ENCODE data around the gene ZNF396. TPM values are rescaled to one million over a fixed set of nuclear protein-coding genes. Genes with fewer than 3 reads are reported as not detected.

ZNF396 gene
- total and polyA plus RNA-seq, 5 donors from 2014 or later = 0.57 to 2.3 (median 1.3) TPM; not detected in 2

- no peak overlapping the region for H3K4me3 ChIP-seq (ENCODE audit: low read depth, low read length)
- H3K27ac Mint-ChIP-seq = peak overlapping the region in 2 of 3 donors; percentile 29 to 97
- peaks cover 21 to 33% (median 25%) of the 10 kb centered on the region in 4 donors for H3K4me1 Mint-ChIP-seq
- H3K36me3 ChIP-seq (ENCODE audit: control insufficient read depth, insufficient read depth, low read length) = peaks cover 4% of the 10 kb centered on the region
- no peaks in the 10 kb centered on the region for H3K9me3 ChIP-seq (ENCODE audit: control insufficient read depth in 2 of 2, low read length in 2 of 2)
- H3K4me1 ChIP-seq (ENCODE audit: control insufficient read depth, insufficient read depth, low read length, poor library complexity, severe bottlenecking) = peaks cover 27% of the 10 kb centered on the region
- peaks cover 4% of the 10 kb centered on the region for H3K27me3 Mint-ChIP-seq
- DNase-seq = no peak
- H3K9me3 Mint-ChIP-seq = peaks cover 0 to 1% (median 0%) of the 10 kb centered on the region in 7 donors
- no peaks in the 10 kb centered on the region for H3K27me3 ChIP-seq (ENCODE audit: control insufficient read depth, insufficient read depth, low read length)
- H3K36me3 Mint-ChIP-seq = no peaks in the 10 kb centered on the region
- no peak overlapping the region for H3K27ac ChIP-seq (ENCODE audit: insufficient read depth, low read length, poor library complexity, severe bottlenecking)
- peak overlapping the region in 3 of 4 donors; percentile 22 to 100 (median 96) for H3K4me3 Mint-ChIP-seq
- ATAC-seq (ENCODE audit: low read depth in 2 of 2) = no peak
Observed at GRCh38 chr18:35345950-35346349, 31.2 kb downstream of the ZNF396 start.

- H3K4me3 ChIP-seq (ENCODE audit: low read depth, low read length) = no peak overlapping the region
Observed at GRCh38 chr18:35345460-35345921, 31.6 kb downstream of the ZNF396 start.

GRCh38 chr18:35344736-35345459 is 32.2 kb downstream of the ZNF396 start:
- H3K9me3 Mint-ChIP-seq = peaks cover 0 to 1% (median 0%) of the 10 kb centered on the region in 7 donors
- H3K4me1 Mint-ChIP-seq = peaks cover 21 to 44% (median 29%) of the 10 kb centered on the region in 4 donors
- peak overlapping the region; percentile 89 for H3K4me3 ChIP-seq (ENCODE audit: low read depth, low read length)
- H3K36me3 Mint-ChIP-seq = peaks cover 5% of the 10 kb centered on the region
- no peak for ATAC-seq (ENCODE audit: low read depth in 2 of 2)
- no peak for DNase-seq
- H3K27ac ChIP-seq (ENCODE audit: insufficient read depth, low read length, poor library complexity, severe bottlenecking) = peak overlapping the region; percentile 98
- H3K27me3 Mint-ChIP-seq = peaks cover 4% of the 10 kb centered on the region
- H3K4me3 Mint-ChIP-seq = peak overlapping the region; percentile 96 to 100 (median 99)
- peak overlapping the region; percentile 94 to 97 (median 97) for H3K27ac Mint-ChIP-seq
- H3K9me3 ChIP-seq (ENCODE audit: control insufficient read depth in 2 of 2, low read length in 2 of 2) = no peaks in the 10 kb centered on the region
- no peaks in the 10 kb centered on the region for H3K27me3 ChIP-seq (ENCODE audit: control insufficient read depth, insufficient read depth, low read length)
- peaks cover 27% of the 10 kb centered on the region for H3K4me1 ChIP-seq (ENCODE audit: control insufficient read depth, insufficient read depth, low read length, poor library complexity, severe bottlenecking)
- peaks cover 15% of the 10 kb centered on the region for H3K36me3 ChIP-seq (ENCODE audit: control insufficient read depth, insufficient read depth, low read length)

More at GRCh38 chr18:35345460-35345921, 31.6 kb downstream of the ZNF396 start:
- peaks cover 0 to 1% (median 0%) of the 10 kb centered on the region in 7 donors for H3K9me3 Mint-ChIP-seq
- peaks cover 21 to 38% (median 27%) of the 10 kb centered on the region in 4 donors for H3K4me1 Mint-ChIP-seq
- H3K27me3 Mint-ChIP-seq = peaks cover 4% of the 10 kb centered on the region
- Histone ChIP-seq H3K4me1 (ENCODE audit: control insufficient read depth, insufficient read depth, low read length, poor library complexity, severe bottlenecking) (peaks cover 27% of the 10 kb centered on the region), H3K27ac (ENCODE audit: insufficient read depth, low read length, poor library complexity, severe bottlenecking) (no peak overlapping the region), H3K36me3 (ENCODE audit: control insufficient read depth, insufficient read depth, low read length) (peaks cover 9% of the 10 kb centered on the region), H3K9me3 (ENCODE audit: control insufficient read depth in 2 of 2, low read length in 2 of 2) (no peaks in the 10 kb centered on the region), H3K27me3 (ENCODE audit: control insufficient read depth, insufficient read depth, low read length) (no peaks in the 10 kb centered on the region)
- peak overlapping the region in 2 of 3 donors; percentile 69 to 97 for H3K27ac Mint-ChIP-seq
- ATAC-seq (ENCODE audit: low read depth in 2 of 2) = no peak
- no peak for DNase-seq
- peak overlapping the region; percentile 96 to 100 (median 99) for H3K4me3 Mint-ChIP-seq
- peaks cover under 1% of the 10 kb centered on the region for H3K36me3 Mint-ChIP-seq

GRCh38 chr18:35343936-35344735 is 33.0 kb downstream of the ZNF396 start, which contains the start of gene ZNF24:
Gene ZNF24, minus strand, starts transcription at chr18:35344420. Its CDS starts 3,770 bp downstream, at chr18:35340650.
- ATAC-seq (ENCODE audit: low read depth in 2 of 2) = peak; percentile 90 to 91
- H3K4me1 ChIP-seq (ENCODE audit: control insufficient read depth, insufficient read depth, low read length, poor library complexity, severe bottlenecking) = peaks cover 27% of the 10 kb centered on the region
- H3K4me3 ChIP-seq (ENCODE audit: low read depth, low read length) = peak within 1 kb of the TSS; percentile 89

GRCh38 chr18:35343488-35343935 is 33.6 kb downstream of the ZNF396 start:
- Histone ChIP-seq H3K4me3 (ENCODE audit: low read depth, low read length) (peak overlapping the region; percentile 89), H3K36me3 (ENCODE audit: control insufficient read depth, insufficient read depth, low read length) (peaks cover 29% of the 10 kb centered on the region), H3K9me3 (ENCODE audit: control insufficient read depth in 2 of 2, low read length in 2 of 2) (no peaks in the 10 kb centered on the region), H3K27ac (ENCODE audit: insufficient read depth, low read length, poor library complexity, severe bottlenecking) (peak overlapping the region; percentile 98), H3K27me3 (ENCODE audit: control insufficient read depth, insufficient read depth, low read length) (no peaks in the 10 kb centered on the region), H3K4me1 (ENCODE audit: control insufficient read depth, insufficient read depth, low read length, poor library complexity, severe bottlenecking) (peaks cover 27% of the 10 kb centered on the region)
- Mint-ChIP-seq H3K27me3 (no peaks in the 10 kb centered on the region), H3K4me1 (peaks cover 31 to 58% (median 39%) of the 10 kb centered on the region in 4 donors), H3K4me3 (peak overlapping the region; percentile 96 to 100 (median 99)), H3K27ac (peak overlapping the region; percentile 90 to 97 (median 97)), H3K9me3 (peaks cover 0 to 1% (median 0%) of the 10 kb centered on the region in 7 donors), H3K36me3 (peaks cover 18% of the 10 kb centered on the region)
- ATAC-seq (ENCODE audit: low read depth in 2 of 2) (peak in 1 of 2 donors; percentile 1), DNase-seq (no peak)

More at GRCh38 chr18:35343936-35344735, 33.0 kb downstream of the ZNF396 start, which contains the start of gene ZNF24:
- DNase-seq = peak; percentile 86 to 93 (median 87)
- H3K9me3 Mint-ChIP-seq = peaks cover 0 to 1% (median 0%) of the 10 kb centered on the region in 7 donors
- peaks cover 12% of the 10 kb centered on the region for H3K36me3 Mint-ChIP-seq
- Histone ChIP-seq H3K27ac (ENCODE audit: insufficient read depth, low read length, poor library complexity, severe bottlenecking) (peak within 1 kb of the TSS; percentile 98), H3K36me3 (ENCODE audit: control insufficient read depth, insufficient read depth, low read length) (peaks cover 22% of the 10 kb centered on the region), H3K9me3 (ENCODE audit: control insufficient read depth in 2 of 2, low read length in 2 of 2) (no peaks in the 10 kb centered on the region), H3K27me3 (ENCODE audit: control insufficient read depth, insufficient read depth, low read length) (no peaks in the 10 kb centered on the region)
- H3K27me3 Mint-ChIP-seq = no peaks in the 10 kb centered on the region
- H3K4me3 Mint-ChIP-seq = peak within 1 kb of the TSS; percentile 96 to 100 (median 99)
- H3K27ac Mint-ChIP-seq = peak within 1 kb of the TSS; percentile 94 to 97 (median 97)
- H3K4me1 Mint-ChIP-seq = peaks cover 29 to 51% (median 34%) of the 10 kb centered on the region in 4 donors

GRCh38 chr18:35337286-35337685 is 39.9 kb downstream of the ZNF396 start:
- H3K36me3 Mint-ChIP-seq = peaks cover 74% of the 10 kb centered on the region
- H3K27ac Mint-ChIP-seq = no peak overlapping the region
- no peak overlapping the region for H3K27ac ChIP-seq (ENCODE audit: insufficient read depth, low read length, poor library complexity, severe bottlenecking)
- no peak overlapping the region for H3K4me3 Mint-ChIP-seq
- no peaks in the 10 kb centered on the region for H3K27me3 Mint-ChIP-seq
- DNase-seq = no peak
- H3K4me1 ChIP-seq (ENCODE audit: control insufficient read depth, insufficient read depth, low read length, poor library complexity, severe bottlenecking) = peaks cover 9% of the 10 kb centered on the region
- H3K9me3 ChIP-seq (ENCODE audit: control insufficient read depth in 2 of 2, low read length in 2 of 2) = no peaks in the 10 kb centered on the region
- no peaks in the 10 kb centered on the region for H3K27me3 ChIP-seq (ENCODE audit: control insufficient read depth, insufficient read depth, low read length)
- peaks cover 0 to 2% (median 0%) of the 10 kb centered on the region in 7 donors for H3K9me3 Mint-ChIP-seq
- H3K4me1 Mint-ChIP-seq = peaks cover 17 to 71% (median 32%) of the 10 kb centered on the region in 4 donors
- ATAC-seq (ENCODE audit: low read depth in 2 of 2) = no peak
- H3K36me3 ChIP-seq (ENCODE audit: control insufficient read depth, insufficient read depth, low read length) = peaks cover 87% of the 10 kb centered on the region
- no peak overlapping the region for H3K4me3 ChIP-seq (ENCODE audit: low read depth, low read length)

GRCh38 chr18:35335866-35336265 is 41.3 kb downstream of the ZNF396 start:
- DNase-seq (no peak), ATAC-seq (ENCODE audit: low read depth in 2 of 2) (no peak)
- no peaks in the 10 kb centered on the region for H3K9me3 ChIP-seq (ENCODE audit: control insufficient read depth in 2 of 2, low read length in 2 of 2)
- H3K9me3 Mint-ChIP-seq = peaks cover 0 to 2% (median 0%) of the 10 kb centered on the region in 7 donors
- peak overlapping the region in 1 of 3 donors; percentile 29 for H3K27ac Mint-ChIP-seq
- peaks cover 89% of the 10 kb centered on the region for H3K36me3 ChIP-seq (ENCODE audit: control insufficient read depth, insufficient read depth, low read length)
- H3K27ac ChIP-seq (ENCODE audit: insufficient read depth, low read length, poor library complexity, severe bottlenecking) = no peak overlapping the region
- peaks cover 17 to 60% (median 28%) of the 10 kb centered on the region in 4 donors for H3K4me1 Mint-ChIP-seq
- no peak overlapping the region for H3K4me3 ChIP-seq (ENCODE audit: low read depth, low read length)
- no peak overlapping the region for H3K4me3 Mint-ChIP-seq
- H3K27me3 Mint-ChIP-seq = no peaks in the 10 kb centered on the region
- no peaks in the 10 kb centered on the region for H3K4me1 ChIP-seq (ENCODE audit: control insufficient read depth, insufficient read depth, low read length, poor library complexity, severe bottlenecking)
- peaks cover 74% of the 10 kb centered on the region for H3K36me3 Mint-ChIP-seq
- H3K27me3 ChIP-seq (ENCODE audit: control insufficient read depth, insufficient read depth, low read length) = no peaks in the 10 kb centered on the region

Measured in CD4-positive, CD25-positive, alpha-beta regulatory T cell (primary cell).